H1 (cell line): ENCODE results near the gene SKAP2. TPM values are rescaled to one million over a fixed set of nuclear protein-coding genes. Genes with fewer than 3 reads are reported as not detected.
"Not testable (repeated sequence)": the region's sequence is repeated elsewhere in the genome, so short reads cannot be mapped to it uniquely, and the experiment has no call there.

Source experiments
- CTCF ChIA-PET: fragments of 300-600 bp; sonication (Branson Sonifier 250); formaldehyde crosslinking; loops from one replicate; lab custom pipeline; 2021; ENCODE audit not compliant: partially characterized antibody; lab: Charles Lee
- POLR2A ChIA-PET: fragments of 300-600 bp; sonication (Branson Sonifier 250); formaldehyde crosslinking; loops from one replicate; lab custom pipeline; 2021; ENCODE audit warnings: inconsistent platforms; ENCODE audit not compliant: partially characterized antibody; lab: Charles Lee
- DNase-seq, 2 experiments: peaks; one replicate each; pipeline versions ENCODE4 v3.0.0 to v3.0.0-alpha.2; 2010 to 2022; ENCODE audit warnings: low spot score in 2 of 2, low read depth in 1 of 2, mixed read lengths in 1 of 2
- FAIRE-seq: peaks from 2 replicates; lab custom pipeline; 2011; peaks lifted over from hg19 to GRCh38; lab: Jason Lieb, UNC
- H2AFZ ChIP-seq: 2 replicates; pipeline ENCODE4 v1.8.1; 2012; ENCODE audit warnings: low read length, inconsistent platforms
- H2AK5ac ChIP-seq: 2 replicates; pipeline ENCODE4 v1.6.1; 2013; ENCODE audit warnings: low read depth, low read length
- H2BK120ac ChIP-seq: replicated peaks from 2 replicates; pipeline ENCODE3; 2013; ENCODE audit warnings: low read depth, low read length, inconsistent platforms
- H2BK12ac ChIP-seq: 2 replicates; pipeline ENCODE4 v1.6.1; 2013; ENCODE audit warnings: low read depth, low read length
- H2BK15ac ChIP-seq: 2 replicates; pipeline ENCODE4 v1.6.1; 2013; ENCODE audit warnings: low read length
- H2BK20ac ChIP-seq: 2 replicates; pipeline ENCODE4 v1.6.1; 2013; ENCODE audit warnings: low read length
- H2BK5ac ChIP-seq: 2 replicates; pipeline ENCODE4 v1.6.1; 2013; ENCODE audit warnings: low read depth, low read length
- H3K14ac ChIP-seq: 2 replicates; pipeline ENCODE4 v1.6.1; 2013; ENCODE audit warnings: inconsistent platforms; ENCODE audit not compliant: insufficient read length
- H3K18ac ChIP-seq: 2 replicates; pipeline ENCODE4 v1.6.1; 2013; ENCODE audit warnings: low read length; ENCODE audit errors: extremely low read depth
- H3K23ac ChIP-seq: 2 replicates; pipeline ENCODE4 v1.6.1; 2013; ENCODE audit warnings: inconsistent platforms; ENCODE audit not compliant: insufficient read length
- H3K23me2 ChIP-seq: 2 replicates; pipeline ENCODE4 v1.6.1; 2013; ENCODE audit warnings: low read depth, low read length
- H3K27ac ChIP-seq: 2 replicates; pipeline ENCODE4 v1.6.1; 2011; ENCODE audit warnings: low read depth, low read length, inconsistent platforms
- H3K27me3 ChIP-seq, 4 experiments: replicated peaks in 1 of 4; 1 replicate in 1 of 4; 2 replicates in 3 of 4; pipeline versions ENCODE4 v1.6.1 to v1.8.1; 2011 to 2013; ENCODE audit warnings: low read length in 3 of 4, mild to moderate bottlenecking in 3 of 4, inconsistent platforms in 2 of 4, mixed read lengths in 2 of 4, moderate library complexity in 1 of 4; ENCODE audit not compliant: control insufficient read depth in 3 of 4, insufficient read depth in 3 of 4; ENCODE audit errors: extremely low read depth in 1 of 4
- H3K36me3 ChIP-seq, 4 experiments: 2 replicates each; pipeline versions ENCODE4 v1.6.1 to v1.8.1; 2011 to 2013; ENCODE audit warnings: mild to moderate bottlenecking in 4 of 4, low read length in 3 of 4, moderate library complexity in 2 of 4, control low read depth in 1 of 4, inconsistent platforms in 1 of 4; ENCODE audit not compliant: insufficient read depth in 4 of 4, control insufficient read depth in 2 of 4
- H3K4ac ChIP-seq: replicated peaks from 2 replicates; pipeline ENCODE3; 2013; ENCODE audit warnings: low read length, low read depth, mixed read lengths, inconsistent platforms; ENCODE audit not compliant: insufficient read length
- H3K4me1 ChIP-seq, 4 experiments: replicated peaks in 1 of 4; 1 replicate in 1 of 4; 2 replicates in 3 of 4; pipeline versions ENCODE4 v1.6.1 to v1.8.1; 2011 to 2013; ENCODE audit warnings: low read length in 3 of 4, inconsistent platforms in 2 of 4, mixed read lengths in 1 of 4; ENCODE audit not compliant: insufficient read depth in 4 of 4, control insufficient read depth in 3 of 4
- H3K4me2 ChIP-seq, 2 experiments: 2 replicates each; pipeline versions ENCODE4 v1.6.1 to v1.8.1; 2011 to 2013; ENCODE audit warnings: low read depth in 2 of 2, low read length in 2 of 2, control low read depth in 1 of 2, inconsistent platforms in 1 of 2, mild to moderate bottlenecking in 1 of 2; ENCODE audit not compliant: insufficient read depth in 1 of 2
- H3K4me3 ChIP-seq, 4 experiments: fragments of 200-600, 300-600 bp in 1 of 4; sonication (generic), shearing (Covaris generic), sonication (Bioruptor Twin) in 1 of 4; 2 replicates each; pipeline versions ENCODE4 v1.5.1 to v1.8.1; 2011 to 2016; ENCODE audit warnings: low read length in 4 of 4, low read depth in 3 of 4, control low read depth in 2 of 4, inconsistent platforms in 2 of 4, mild to moderate bottlenecking in 2 of 4, mixed read lengths in 1 of 4, moderate library complexity in 1 of 4; ENCODE audit not compliant: insufficient read depth in 2 of 4; ENCODE audit errors: extremely low read depth in 1 of 4
- H3K56ac ChIP-seq: replicated peaks from 2 replicates; pipeline ENCODE3; 2013; ENCODE audit warnings: low read depth, mild to moderate bottlenecking, mixed read lengths, low read length, inconsistent platforms; ENCODE audit not compliant: insufficient read length
- H3K79me1 ChIP-seq: 2 replicates; pipeline ENCODE4 v1.6.1; 2013; ENCODE audit warnings: low read depth, low read length, control low read depth
- H3K79me2 ChIP-seq, 2 experiments: 2 replicates each; pipeline versions ENCODE4 v1.6.1 to v1.8.1; 2012 to 2013; ENCODE audit warnings: low read length in 2 of 2, mild to moderate bottlenecking in 2 of 2, inconsistent platforms in 1 of 2; ENCODE audit not compliant: insufficient read depth in 2 of 2, control insufficient read depth in 1 of 2
- H3K9ac ChIP-seq, 4 experiments: replicated peaks in 1 of 4; 1 replicate in 1 of 4; 2 replicates in 3 of 4; pipeline versions ENCODE4 v1.6.1 to v1.8.1; 2011 to 2013; ENCODE audit warnings: low read depth in 3 of 4, low read length in 3 of 4, control low read depth in 2 of 4, mild to moderate bottlenecking in 2 of 4, moderate library complexity in 2 of 4, inconsistent platforms in 1 of 4; ENCODE audit errors: extremely low read depth in 1 of 4
- H3K9me3 ChIP-seq, 2 experiments: 2 replicates each; pipeline versions ENCODE4 v1.6.1 to v1.8.1; 2012 to 2013; ENCODE audit warnings: mild to moderate bottlenecking in 2 of 2, moderate library complexity in 2 of 2, control low read depth in 1 of 2, inconsistent platforms in 1 of 2, low read depth in 1 of 2, low read length in 1 of 2, mixed read lengths in 1 of 2; ENCODE audit not compliant: insufficient read depth in 2 of 2
- H4K20me1 ChIP-seq, 2 experiments: replicated peaks in 1 of 2; 2 replicates each; pipeline versions ENCODE3 to v1.8.1; 2011 to 2013; ENCODE audit warnings: inconsistent platforms in 2 of 2, low read length in 2 of 2, mild to moderate bottlenecking in 1 of 2; ENCODE audit not compliant: insufficient read depth in 2 of 2, control insufficient read depth in 1 of 2
- H4K5ac ChIP-seq: 2 replicates; pipeline ENCODE4 v1.6.1; 2013; ENCODE audit warnings: low read length, low read depth, mixed read lengths, inconsistent platforms; ENCODE audit not compliant: insufficient read length
- H4K8ac ChIP-seq: 2 replicates; pipeline ENCODE4 v1.8.0; 2013; ENCODE audit warnings: mild to moderate bottlenecking, moderate library complexity, low read length, inconsistent platforms; ENCODE audit not compliant: insufficient read depth; ENCODE audit errors: extremely low read depth
- H4K91ac ChIP-seq: replicated peaks from 2 replicates; pipeline ENCODE3; 2013; ENCODE audit warnings: low read length, mixed read lengths, inconsistent platforms; ENCODE audit not compliant: insufficient read length
- ASH2L ChIP-seq: fragments of 200-600, 300-600 bp; sonication (generic); IDR thresholded peaks from one replicate; pipeline ENCODE4 v1.7.1; 2017; ENCODE audit warnings: low read length
- EP300 ChIP-seq, 2 experiments: IDR thresholded peaks; 1 replicate in 1 of 2; 2 replicates in 1 of 2; pipeline ENCODE4 v1.6.1; 2011 to 2012; ENCODE audit warnings: low read depth in 2 of 2, low read length in 2 of 2, mild to moderate bottlenecking in 2 of 2, borderline replicate concordance in 1 of 2, inconsistent platforms in 1 of 2, moderate library complexity in 1 of 2
- JUN ChIP-seq: IDR thresholded peaks from 2 replicates; pipeline ENCODE4 v1.6.1; 2011; ENCODE audit warnings: low read depth, mild to moderate bottlenecking, improper control_type of control experiment, low read length
- POLR2AphosphoS5 ChIP-seq: IDR thresholded peaks from 2 replicates; pipeline ENCODE4 v1.6.1; 2011; ENCODE audit warnings: low read depth, low read length
- POU5F1 ChIP-seq: IDR thresholded peaks from 2 replicates; pipeline ENCODE4 v1.6.1; 2011; ENCODE audit warnings: low read depth, mild to moderate bottlenecking, low read length, moderate library complexity
- RAD21 ChIP-seq, 2 experiments: IDR thresholded peaks in 1 of 2; conservative IDR thresholded peaks in 1 of 2; 2 replicates each; pipeline ENCODE4 v1.6.1; 2011; ENCODE audit warnings: low read depth in 2 of 2, low read length in 2 of 2, improper control_type of control experiment in 1 of 2, inconsistent platforms in 1 of 2, mild to moderate bottlenecking in 1 of 2, moderate library complexity in 1 of 2
- SUZ12 ChIP-seq: fragments of 200-600 bp; sonication (generic); IDR thresholded peaks from 2 replicates; pipeline ENCODE4 v1.6.1; 2012; ENCODE audit warnings: mild to moderate bottlenecking, inconsistent platforms, low read length, moderate library complexity, mixed read lengths
- TCF12 ChIP-seq: IDR thresholded peaks from 2 replicates; pipeline ENCODE4 v1.6.1; 2011; ENCODE audit warnings: low read depth, mild to moderate bottlenecking, low read length
- WGBS, 2 experiments: shearing (Covaris generic) in 1 of 2; methylation state at CpG; one replicate each; pipeline versions ENCODE4 v1.1.6 to v1.1.7; 2013 to 2015; ENCODE audit warnings: low lambda C conversion rate in 2 of 2, mixed read lengths in 2 of 2, inconsistent platforms in 1 of 2, low coverage in 1 of 2, missing lambda C conversion rate in 1 of 2; ENCODE audit not compliant: insufficient replicate concordance in 2 of 2, insufficient coverage in 1 of 2, insufficient read length in 1 of 2; ENCODE audit errors: extremely low coverage in 1 of 2, missing lambda C conversion rate in 1 of 2; 5-methylcytosine and 5-hydroxymethylcytosine counted together
- polyA plus RNA-seq, 7 experiments: library from polyadenylated mRNA; depleted of rRNA in 3 of 7; stranded (reverse) in 5 of 7; unstranded in 2 of 7; fragments of >200 nt in 5 of 7; fragments of 200-250 nt in 2 of 7; gene quantifications; 1 replicate in 5 of 7; 2 replicates in 1 of 7; 4 replicates in 1 of 7; pipeline versions ENCODE4 v1.2.1 to v1.2.3, GENCODE V29; 2011 to 2013; ENCODE audit warnings: missing spikeins in 2 of 7, mixed read lengths in 2 of 7
- total RNA-seq: library from RNA; stranded (reverse); fragmentation: NEBNext Ultra II Directional; extraction: Animal tissue kit (Norgen Biotek cat#: 25700); gene quantifications from 2 replicates; pipeline ENCODE4 v1.2.1, GENCODE V29; 2021
- TF ChIP-seq, protein P1 (sequence below): IDR thresholded peaks from 2 replicates; pipeline ENCODE4 v1.6.1; 2012; ENCODE audit warnings: inconsistent platforms

Gene SKAP2
- total and polyA plus RNA-seq, 2 of the 8 experiments (the other 6 are each of a cell fraction or from before 2014, with no cell fraction given), result 0.53 to 5.1 TPM

DNA sequence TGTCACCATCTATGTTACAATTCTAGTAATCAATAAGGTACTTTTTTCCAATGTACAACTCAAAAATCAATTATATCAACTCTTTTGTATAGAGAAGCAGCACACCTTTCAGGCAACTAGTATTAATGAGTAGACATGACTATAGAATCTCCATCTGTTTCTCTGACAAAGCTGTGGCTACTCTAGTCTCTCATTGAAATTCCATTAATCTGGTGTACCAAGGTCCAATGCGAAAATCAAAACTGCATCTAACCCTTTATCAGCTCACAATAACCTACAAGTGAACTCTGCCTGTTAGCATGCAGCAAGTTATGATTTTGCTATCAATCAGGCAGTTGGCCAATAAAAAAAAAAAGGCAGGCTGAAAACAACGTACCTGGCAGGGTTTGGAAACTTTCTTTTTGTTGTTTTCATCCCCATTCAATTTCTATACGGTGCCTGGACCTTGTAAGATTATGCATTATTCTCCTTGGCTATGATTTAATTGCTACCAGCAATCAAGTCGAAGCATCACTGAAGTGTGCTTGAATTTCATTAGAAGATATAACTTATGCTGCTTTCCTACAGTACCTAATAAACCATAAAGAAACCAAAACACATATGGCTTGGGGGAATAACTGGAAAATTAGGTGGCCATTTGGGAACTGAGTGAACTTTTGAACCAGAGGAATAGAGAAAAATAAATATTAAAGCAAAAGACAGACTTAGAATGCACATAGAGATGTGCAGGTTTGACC is 23.2 kb downstream of the SKAP2 start (continued):
- TF ChIP-seq RAD21 (IDR thresholded peaks at IDR 0.05 in 1 of 2, conservative IDR thresholded peaks at IDR 0.05 in 1 of 2; ENCODE audit: low read depth in 2 of 2, low read length in 2 of 2) (no peak), JUN (no peak), POU5F1 (no peak), TCF12 (no peak), POLR2AphosphoS5 (no peak), ASH2L (no peak), EP300 (IDR thresholded peaks at IDR 0.05; ENCODE audit: borderline replicate concordance in 1 of 2, low read depth in 2 of 2, low read length in 2 of 2) (no peak), SUZ12 (no peak)
- TF ChIP-seq, protein P1, sequence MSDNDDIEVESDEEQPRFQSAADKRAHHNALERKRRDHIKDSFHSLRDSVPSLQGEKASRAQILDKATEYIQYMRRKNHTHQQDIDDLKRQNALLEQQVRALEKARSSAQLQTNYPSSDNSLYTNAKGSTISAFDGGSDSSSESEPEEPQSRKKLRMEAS, result no peak

GRCh38 chr7:26836793-26837192 is 27.6 kb downstream of the SKAP2 start:
- H3K14ac ChIP-seq, H2BK15ac ChIP-seq, CTCF ChIA-PET, H3K4me2 ChIP-seq, H3K23ac ChIP-seq, H2BK20ac ChIP-seq, H3K9ac ChIP-seq, H4K20me1 ChIP-seq, H3K23me2 ChIP-seq, H3K9me3 ChIP-seq, H2BK120ac ChIP-seq, H3K18ac ChIP-seq, FAIRE-seq, H3K79me1 ChIP-seq, H4K8ac ChIP-seq, H3K4me3 ChIP-seq, H4K5ac ChIP-seq, H3K4ac ChIP-seq, H3K56ac ChIP-seq, DNase-seq, H2AK5ac ChIP-seq, H3K36me3 ChIP-seq, H3K27me3 ChIP-seq, H2BK5ac ChIP-seq, H2BK12ac ChIP-seq, H2AFZ ChIP-seq, H4K91ac ChIP-seq, H3K79me2 ChIP-seq, H3K27ac ChIP-seq, H3K4me1 ChIP-seq, POLR2A ChIA-PET: not testable (repeated sequence)
- 91% methylated on average over 3 of the region's 3 CpGs; no CpG with 5 or more reads in 1 of the 2 experiments for WGBS, 2 experiments
